Loucy (cell line): ENCODE results near the gene OTUD4.
"Not testable (repeated sequence)": the region's sequence is repeated elsewhere in the genome, so short reads cannot be mapped to it uniquely, and the experiment has no call there.

Experiments
- H2AFZ ChIP-seq: fragments of 200-600 bp; sonication (generic); 2 replicates; pipeline ENCODE4 v1.6.0; 2016; ENCODE audit warnings: antibody characterized with exemption, mild to moderate bottlenecking, low read length, moderate library complexity
- H3F3A ChIP-seq: fragments of 200-600 bp; 2 replicates; pipeline ENCODE4 v1.6.0; 2016; ENCODE audit warnings: antibody characterized with exemption, low read depth, mild to moderate bottlenecking
- H3K27me3 ChIP-seq: fragments of 200-600 bp; sonication (generic); 2 replicates; pipeline ENCODE4 v1.6.1; 2014; ENCODE audit warnings: low read length, mild to moderate bottlenecking; ENCODE audit not compliant: insufficient read depth, poor library complexity, severe bottlenecking
- H3K36me3 ChIP-seq: fragments of 200-600 bp; sonication (generic); 2 replicates; pipeline ENCODE4 v1.6.1; 2016; ENCODE audit warnings: low read length; ENCODE audit not compliant: insufficient read depth
- H3K4me1 ChIP-seq: fragments of 200-600 bp; sonication (generic); 2 replicates; pipeline ENCODE4 v1.5.1; 2014; ENCODE audit warnings: low read length, mild to moderate bottlenecking; ENCODE audit not compliant: insufficient read depth, poor library complexity, severe bottlenecking
- H3K4me2 ChIP-seq: fragments of 200-600 bp; sonication (generic); 2 replicates; pipeline ENCODE4 v1.6.0; 2014; ENCODE audit warnings: antibody characterized with exemption, low read length, low read depth, mild to moderate bottlenecking; ENCODE audit not compliant: poor library complexity, severe bottlenecking
- H3K4me3 ChIP-seq: fragments of 200-600 bp; sonication (generic); 2 replicates; pipeline ENCODE4 v1.5.1; 2014; ENCODE audit warnings: low read length, mild to moderate bottlenecking, mixed read lengths; ENCODE audit not compliant: poor library complexity, severe bottlenecking
- H3K79me2 ChIP-seq: fragments of 200-600 bp; sonication (generic); 2 replicates; pipeline ENCODE4 v1.6.1; 2014; ENCODE audit warnings: low read length; ENCODE audit not compliant: insufficient read depth
- H3K9ac ChIP-seq: fragments of 200-600 bp; sonication (generic); 2 replicates; pipeline ENCODE4 v1.6.0; 2014; ENCODE audit warnings: mild to moderate bottlenecking, low read depth, low read length, moderate library complexity; ENCODE audit not compliant: poor library complexity, severe bottlenecking
- H3K9me2 ChIP-seq: fragments of 200-600 bp; sonication (generic); replicated peaks from 2 replicates; pipeline ENCODE4 v1.6.1; 2016; ENCODE audit warnings: low read depth, low read length, mixed read lengths
- H3K9me3 ChIP-seq: fragments of 200-600 bp; sonication (generic); 2 replicates; pipeline ENCODE4 v1.6.1; 2014; ENCODE audit warnings: mild to moderate bottlenecking, antibody characterized with exemption, low read length, low read depth; ENCODE audit not compliant: insufficient read depth
- H4K20me1 ChIP-seq: fragments of 200-600 bp; sonication (generic); 2 replicates; pipeline ENCODE4 v1.6.0; 2014; ENCODE audit warnings: antibody characterized with exemption, low read length, mild to moderate bottlenecking; ENCODE audit not compliant: insufficient read depth, poor library complexity, severe bottlenecking
- EZH2phosphoT487 ChIP-seq: fragments of 200-600 bp; IDR thresholded peaks from 2 replicates; pipeline ENCODE4 v1.6.1; 2018; ENCODE audit warnings: antibody characterized with exemption, mild to moderate bottlenecking, moderate library complexity, borderline replicate concordance
- TF ChIP-seq, protein P1 (sequence below): fragments of 200-600 bp; sonication (generic); conservative IDR thresholded peaks from 2 replicates; pipeline ENCODE4 v1.5.1; 2014; ENCODE audit warnings: mild to moderate bottlenecking, antibody characterized with exemption, low read length

Gene OTUD4, protein sequence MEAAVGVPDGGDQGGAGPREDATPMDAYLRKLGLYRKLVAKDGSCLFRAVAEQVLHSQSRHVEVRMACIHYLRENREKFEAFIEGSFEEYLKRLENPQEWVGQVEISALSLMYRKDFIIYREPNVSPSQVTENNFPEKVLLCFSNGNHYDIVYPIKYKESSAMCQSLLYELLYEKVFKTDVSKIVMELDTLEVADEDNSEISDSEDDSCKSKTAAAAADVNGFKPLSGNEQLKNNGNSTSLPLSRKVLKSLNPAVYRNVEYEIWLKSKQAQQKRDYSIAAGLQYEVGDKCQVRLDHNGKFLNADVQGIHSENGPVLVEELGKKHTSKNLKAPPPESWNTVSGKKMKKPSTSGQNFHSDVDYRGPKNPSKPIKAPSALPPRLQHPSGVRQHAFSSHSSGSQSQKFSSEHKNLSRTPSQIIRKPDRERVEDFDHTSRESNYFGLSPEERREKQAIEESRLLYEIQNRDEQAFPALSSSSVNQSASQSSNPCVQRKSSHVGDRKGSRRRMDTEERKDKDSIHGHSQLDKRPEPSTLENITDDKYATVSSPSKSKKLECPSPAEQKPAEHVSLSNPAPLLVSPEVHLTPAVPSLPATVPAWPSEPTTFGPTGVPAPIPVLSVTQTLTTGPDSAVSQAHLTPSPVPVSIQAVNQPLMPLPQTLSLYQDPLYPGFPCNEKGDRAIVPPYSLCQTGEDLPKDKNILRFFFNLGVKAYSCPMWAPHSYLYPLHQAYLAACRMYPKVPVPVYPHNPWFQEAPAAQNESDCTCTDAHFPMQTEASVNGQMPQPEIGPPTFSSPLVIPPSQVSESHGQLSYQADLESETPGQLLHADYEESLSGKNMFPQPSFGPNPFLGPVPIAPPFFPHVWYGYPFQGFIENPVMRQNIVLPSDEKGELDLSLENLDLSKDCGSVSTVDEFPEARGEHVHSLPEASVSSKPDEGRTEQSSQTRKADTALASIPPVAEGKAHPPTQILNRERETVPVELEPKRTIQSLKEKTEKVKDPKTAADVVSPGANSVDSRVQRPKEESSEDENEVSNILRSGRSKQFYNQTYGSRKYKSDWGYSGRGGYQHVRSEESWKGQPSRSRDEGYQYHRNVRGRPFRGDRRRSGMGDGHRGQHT

DNA sequence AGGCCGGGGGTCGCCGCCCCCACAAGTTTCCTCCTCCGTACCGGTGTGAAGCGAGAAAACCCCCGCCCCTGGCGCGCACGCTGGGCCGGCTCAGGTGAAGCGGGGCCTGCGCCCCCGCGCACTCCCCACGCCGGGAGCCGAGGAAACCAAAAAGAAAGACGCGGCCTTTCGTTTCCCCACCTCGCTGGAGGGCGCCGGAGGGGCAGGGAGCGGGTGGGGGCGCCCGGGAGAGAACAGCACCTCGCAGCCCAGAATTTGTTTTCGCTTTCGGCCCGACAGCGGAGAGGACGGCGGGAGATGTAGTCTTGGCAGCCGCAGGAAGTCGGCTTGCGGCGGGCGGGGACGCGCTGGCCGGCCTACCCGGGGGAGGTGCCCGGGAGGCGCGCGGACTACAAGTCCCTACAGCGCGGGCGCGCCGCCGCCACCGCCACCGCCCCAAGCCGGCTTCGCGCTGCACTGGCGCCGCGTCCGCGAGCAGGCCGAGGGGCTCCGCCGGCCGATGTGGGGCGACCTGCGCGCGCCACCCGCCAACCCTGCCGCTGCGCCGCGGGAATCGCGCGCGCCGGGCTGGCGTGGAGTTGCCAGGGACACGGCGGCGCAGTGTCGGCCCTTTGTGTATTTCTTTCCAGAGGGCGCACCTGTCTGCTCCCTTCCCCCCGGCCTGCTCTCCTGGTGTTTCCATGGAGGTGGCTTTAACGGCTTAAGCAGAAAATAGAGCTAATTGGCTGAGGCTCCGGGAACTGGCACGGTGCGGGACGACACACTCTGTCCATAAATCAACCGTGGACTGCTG, at the start of gene OTUD4:
TSS of gene OTUD4 (minus strand) at position 292 of the 793 bp plus-strand sequence. CDS start 616 bp downstream, outside the sequence.
- H3K27me3 ChIP-seq: no peaks in the 10 kb centered on the region
- H3K79me2 ChIP-seq: peaks cover 50% of the 10 kb centered on the region
- TF ChIP-seq, protein P1, sequence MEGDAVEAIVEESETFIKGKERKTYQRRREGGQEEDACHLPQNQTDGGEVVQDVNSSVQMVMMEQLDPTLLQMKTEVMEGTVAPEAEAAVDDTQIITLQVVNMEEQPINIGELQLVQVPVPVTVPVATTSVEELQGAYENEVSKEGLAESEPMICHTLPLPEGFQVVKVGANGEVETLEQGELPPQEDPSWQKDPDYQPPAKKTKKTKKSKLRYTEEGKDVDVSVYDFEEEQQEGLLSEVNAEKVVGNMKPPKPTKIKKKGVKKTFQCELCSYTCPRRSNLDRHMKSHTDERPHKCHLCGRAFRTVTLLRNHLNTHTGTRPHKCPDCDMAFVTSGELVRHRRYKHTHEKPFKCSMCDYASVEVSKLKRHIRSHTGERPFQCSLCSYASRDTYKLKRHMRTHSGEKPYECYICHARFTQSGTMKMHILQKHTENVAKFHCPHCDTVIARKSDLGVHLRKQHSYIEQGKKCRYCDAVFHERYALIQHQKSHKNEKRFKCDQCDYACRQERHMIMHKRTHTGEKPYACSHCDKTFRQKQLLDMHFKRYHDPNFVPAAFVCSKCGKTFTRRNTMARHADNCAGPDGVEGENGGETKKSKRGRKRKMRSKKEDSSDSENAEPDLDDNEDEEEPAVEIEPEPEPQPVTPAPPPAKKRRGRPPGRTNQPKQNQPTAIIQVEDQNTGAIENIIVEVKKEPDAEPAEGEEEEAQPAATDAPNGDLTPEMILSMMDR: peak; percentile 22; the same call in 1 of the 2 replicates
- TF ChIP-seq EZH2phosphoT487: no peak
- H3K36me3 ChIP-seq: no peaks in the 10 kb centered on the region
- H3F3A ChIP-seq: no peaks in the 10 kb centered on the region
- H4K20me1 ChIP-seq: peaks cover 38% of the 10 kb centered on the region
- peak within 1 kb of the TSS; percentile 79 for H2AFZ ChIP-seq
- H3K4me1 ChIP-seq: peaks cover 33% of the 10 kb centered on the region
- H3K9ac ChIP-seq: peak within 1 kb of the TSS; percentile 81
- peak within 1 kb of the TSS; percentile 98 for H3K4me2 ChIP-seq
- H3K9me3 ChIP-seq: no peaks in the 10 kb centered on the region
- H3K9me2 ChIP-seq: no peaks in the 10 kb centered on the region
- H3K4me3 ChIP-seq: peak within 1 kb of the TSS; percentile 97

DNA sequence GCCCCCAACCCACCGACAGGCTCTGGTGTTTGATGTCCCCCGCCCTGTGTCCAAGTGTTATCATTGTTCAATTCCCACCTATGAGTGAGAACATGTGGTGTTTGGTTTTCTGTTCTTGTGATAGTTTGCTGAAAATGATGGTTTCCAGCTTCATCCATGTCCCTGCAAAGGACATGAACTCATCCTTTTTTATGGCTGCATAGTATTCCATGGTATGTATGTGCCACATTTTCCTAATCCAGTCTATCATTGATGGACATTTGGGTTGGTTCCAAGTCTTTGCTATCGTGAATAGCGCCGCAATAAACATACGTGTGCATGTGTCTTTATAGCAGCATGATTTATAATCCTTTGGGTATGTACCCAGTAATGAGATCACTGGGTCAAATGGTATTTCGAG, 42.8 kb upstream of the OTUD4 start:
- not testable (repeated sequence) for H3K9me2 ChIP-seq, H3F3A ChIP-seq, H3K9ac ChIP-seq, H3K4me2 ChIP-seq, H3K9me3 ChIP-seq, H2AFZ ChIP-seq, H3K27me3 ChIP-seq, H3K4me1 ChIP-seq, H3K79me2 ChIP-seq, H3K36me3 ChIP-seq, H4K20me1 ChIP-seq, H3K4me3 ChIP-seq

DNA sequence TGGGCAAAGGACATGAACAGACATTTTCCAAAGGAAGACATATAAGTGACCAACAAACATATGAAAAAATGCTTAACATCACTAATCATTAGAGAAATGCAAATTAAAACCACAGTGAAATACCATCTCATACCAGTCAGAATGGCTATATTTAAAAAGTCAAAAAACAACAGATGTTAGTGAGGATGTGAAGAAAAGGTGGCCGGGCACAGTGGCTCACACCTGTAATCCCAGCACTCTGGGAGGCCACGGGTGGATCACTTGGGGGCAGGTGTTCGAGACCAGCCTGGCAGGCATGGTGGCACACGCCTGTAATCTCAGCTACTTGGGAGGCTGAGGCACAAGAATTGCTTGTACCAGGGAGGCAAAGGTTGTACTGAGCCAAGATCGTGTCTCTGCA, 41.1 kb upstream of the OTUD4 start:
- H3K36me3 ChIP-seq, H3K9me3 ChIP-seq, H2AFZ ChIP-seq, H3K9ac ChIP-seq, H3K4me2 ChIP-seq, H3K27me3 ChIP-seq, H3F3A ChIP-seq, H3K79me2 ChIP-seq, H3K4me3 ChIP-seq, H3K9me2 ChIP-seq, H4K20me1 ChIP-seq: not testable (repeated sequence)
- peaks cover 10% of the 10 kb centered on the region for H3K4me1 ChIP-seq
